Measurements from ENCODE around the gene RAB37. TPM values are rescaled to one million over a fixed set of nuclear protein-coding genes. Genes with fewer than 3 reads are reported as not detected.

The RAB37 gene
- total RNA-seq, 3 donors from 2014 or later, result 0.98 to 2.1 (median 2.0) TPM

DNA sequence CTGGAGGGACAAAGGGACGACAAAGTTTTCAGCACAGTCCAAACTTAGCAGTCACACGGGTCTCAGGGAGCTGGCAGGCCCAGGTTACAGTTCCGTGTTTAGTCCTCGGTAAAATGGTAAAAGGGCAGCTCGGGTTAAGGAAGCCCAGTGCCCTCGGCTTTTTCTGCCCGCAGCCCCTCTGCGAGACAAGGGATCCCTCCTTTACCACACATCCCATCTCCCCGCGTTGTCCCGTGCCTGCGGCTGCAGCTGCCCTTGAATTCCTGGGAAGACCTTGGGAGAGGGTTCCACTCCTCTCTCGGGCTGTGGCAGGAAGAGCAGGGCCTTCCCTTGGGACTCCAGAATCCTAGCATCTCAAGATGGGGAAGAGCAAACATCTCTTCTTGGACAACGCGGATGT is 7.2 kb upstream of the RAB37 start:
- TF ChIP-seq POLR2AphosphoS5 (IDR thresholded peaks at IDR 0.05), result no peak
- TF ChIP-seq POLR2A (IDR thresholded peaks at IDR 0.05), result no peak
- Histone ChIP-seq H3K4me1 (no peaks in the 10 kb centered on the region), H3K27ac (no peak overlapping the region), H3K36me3 (no peaks in the 10 kb centered on the region), H3K4me3 (no peak overlapping the region), H3K27me3 (peaks cover 0 to 5% of the 10 kb centered on the region in 2 donors), H3K9me3 (no peaks in the 10 kb centered on the region)
- no peak for DNase-seq (ENCODE audit: low spot score in 2 of 2)
- intact Hi-C loops (cut with DNase I; ENCODE audit: low total_unique reads), result no loop called here

DNA sequence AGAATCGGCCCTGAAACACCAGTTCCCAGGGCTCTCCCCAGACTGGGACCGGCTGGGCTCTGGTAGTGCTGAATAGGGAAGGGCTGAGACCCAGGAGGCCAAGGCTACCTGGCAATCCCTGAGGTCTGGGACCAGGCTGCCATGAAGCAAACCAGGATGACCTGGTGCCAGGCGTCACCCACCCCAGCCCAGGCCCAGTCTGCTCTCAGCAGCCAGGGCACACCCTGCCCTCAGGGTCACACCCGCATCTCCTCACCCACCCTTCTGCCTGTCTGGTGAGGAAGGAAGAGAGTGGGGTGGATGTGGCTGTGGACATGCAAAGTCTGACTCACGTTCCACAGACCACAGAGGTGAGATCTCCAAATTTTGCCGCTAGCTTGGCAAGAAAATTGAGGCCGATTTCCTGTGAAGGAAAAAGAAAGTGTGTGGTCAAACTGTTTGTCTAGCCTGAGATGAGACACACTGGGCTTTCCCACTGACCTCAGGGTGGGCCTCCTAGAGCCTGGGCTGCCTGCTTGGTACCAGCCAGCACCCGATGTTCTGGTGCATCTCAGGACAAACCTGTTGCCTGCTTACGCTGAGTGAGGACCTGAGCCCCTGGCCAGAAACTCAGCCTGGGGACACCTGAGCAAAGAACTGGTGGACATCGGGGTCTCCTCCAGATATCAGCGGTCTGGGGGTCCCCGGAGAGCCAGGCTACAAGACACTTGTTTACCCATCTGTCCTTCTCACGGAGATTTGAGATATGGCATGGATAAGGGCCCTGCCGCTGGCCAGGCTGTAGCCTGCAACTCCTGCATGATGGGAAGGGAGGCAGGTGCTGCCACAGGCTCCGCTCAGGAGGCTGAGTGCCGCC is 6.3 kb upstream of the RAB37 start:
- DNase-seq (ENCODE audit: low spot score in 2 of 2), result no peak
- Histone ChIP-seq H3K36me3 (no peaks in the 10 kb centered on the region), H3K27ac (no peak overlapping the region), H3K27me3 (peaks cover 0 to 10% of the 10 kb centered on the region in 2 donors), H3K4me1 (no peaks in the 10 kb centered on the region), H3K4me3 (no peak overlapping the region), H3K9me3 (no peaks in the 10 kb centered on the region)
- intact Hi-C loops (cut with DNase I; ENCODE audit: low total_unique reads), result no loop called here
- TF ChIP-seq, protein P1, sequence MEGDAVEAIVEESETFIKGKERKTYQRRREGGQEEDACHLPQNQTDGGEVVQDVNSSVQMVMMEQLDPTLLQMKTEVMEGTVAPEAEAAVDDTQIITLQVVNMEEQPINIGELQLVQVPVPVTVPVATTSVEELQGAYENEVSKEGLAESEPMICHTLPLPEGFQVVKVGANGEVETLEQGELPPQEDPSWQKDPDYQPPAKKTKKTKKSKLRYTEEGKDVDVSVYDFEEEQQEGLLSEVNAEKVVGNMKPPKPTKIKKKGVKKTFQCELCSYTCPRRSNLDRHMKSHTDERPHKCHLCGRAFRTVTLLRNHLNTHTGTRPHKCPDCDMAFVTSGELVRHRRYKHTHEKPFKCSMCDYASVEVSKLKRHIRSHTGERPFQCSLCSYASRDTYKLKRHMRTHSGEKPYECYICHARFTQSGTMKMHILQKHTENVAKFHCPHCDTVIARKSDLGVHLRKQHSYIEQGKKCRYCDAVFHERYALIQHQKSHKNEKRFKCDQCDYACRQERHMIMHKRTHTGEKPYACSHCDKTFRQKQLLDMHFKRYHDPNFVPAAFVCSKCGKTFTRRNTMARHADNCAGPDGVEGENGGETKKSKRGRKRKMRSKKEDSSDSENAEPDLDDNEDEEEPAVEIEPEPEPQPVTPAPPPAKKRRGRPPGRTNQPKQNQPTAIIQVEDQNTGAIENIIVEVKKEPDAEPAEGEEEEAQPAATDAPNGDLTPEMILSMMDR (IDR thresholded peaks at IDR 0.05), result no peak
- TF ChIP-seq POLR2A (IDR thresholded peaks at IDR 0.05) (no peak), POLR2AphosphoS5 (IDR thresholded peaks at IDR 0.05) (no peak)

DNA sequence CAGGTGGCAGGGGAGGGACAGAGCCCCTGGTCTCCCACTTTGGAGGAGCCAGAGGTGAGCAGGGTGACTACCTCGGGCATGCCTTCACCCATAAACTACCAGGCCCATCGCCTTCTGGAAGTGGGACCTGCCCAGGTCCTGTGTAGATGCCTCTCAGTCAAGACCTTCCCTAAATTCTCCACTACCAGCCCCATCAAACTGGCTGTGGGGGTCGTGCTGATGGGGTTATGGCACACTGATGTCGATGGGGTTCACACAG is 5.8 kb upstream of the RAB37 start:
- H3K27me3 ChIP-seq, result peaks cover 0 to 13% of the 10 kb centered on the region in 2 donors
- no peaks in the 10 kb centered on the region for H3K4me1 ChIP-seq
- DNase-seq (ENCODE audit: low spot score in 2 of 2), result no peak
- no peaks in the 10 kb centered on the region for H3K36me3 ChIP-seq
- H3K4me3 ChIP-seq, result no peak overlapping the region
- no peaks in the 10 kb centered on the region for H3K9me3 ChIP-seq
- intact Hi-C loops (cut with DNase I; ENCODE audit: low total_unique reads), result no loop called here
- no peak for TF ChIP-seq POLR2AphosphoS5 (IDR thresholded peaks at IDR 0.05)
- TF ChIP-seq, protein P1 (IDR thresholded peaks at IDR 0.05), result no peak
- no peak for TF ChIP-seq POLR2A (IDR thresholded peaks at IDR 0.05)
- no peak overlapping the region for H3K27ac ChIP-seq

DNA sequence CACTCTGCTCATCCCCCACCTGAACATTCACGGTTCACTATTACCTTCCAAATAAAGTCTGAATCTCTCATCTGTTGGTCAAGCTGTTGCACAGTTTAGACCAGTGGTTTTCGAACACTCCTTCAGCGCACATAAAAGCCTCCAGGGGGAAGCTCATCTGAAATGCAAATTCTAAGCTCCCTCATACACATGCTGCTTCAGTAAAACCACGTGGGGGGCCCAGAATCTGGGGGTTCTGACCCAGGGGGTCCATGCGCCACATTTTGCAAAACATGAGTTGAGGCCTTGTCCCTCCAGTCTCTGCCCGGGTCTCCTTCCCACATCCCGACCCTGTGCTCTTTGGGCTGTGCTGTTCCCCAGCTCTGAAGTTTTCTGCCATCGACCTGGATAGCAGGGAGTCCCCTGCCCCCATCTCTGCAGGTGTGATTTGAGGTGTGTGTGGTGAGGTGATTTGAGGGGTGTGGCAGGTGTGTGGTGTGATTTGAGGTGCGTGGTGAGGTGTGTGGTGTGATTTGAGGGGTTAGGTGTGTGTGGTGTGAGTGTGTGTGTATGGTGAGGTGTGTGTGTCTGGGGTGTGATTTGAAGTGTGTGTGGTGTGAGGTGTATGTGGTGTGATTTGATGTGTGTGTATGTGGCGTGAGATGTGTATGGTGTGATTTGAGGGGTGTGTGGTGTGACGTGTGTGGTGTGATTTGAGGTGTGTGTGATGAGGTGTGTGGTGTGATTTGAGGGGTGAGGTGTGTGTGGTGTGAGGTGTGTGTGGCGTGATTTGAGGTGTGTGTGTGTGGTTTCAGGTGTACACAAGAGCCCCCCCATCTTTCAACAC is 4.8 kb upstream of the RAB37 start:
- no peak overlapping the region for H3K4me3 ChIP-seq
- TF ChIP-seq POLR2A (IDR thresholded peaks at IDR 0.05) (no peak), POLR2AphosphoS5 (IDR thresholded peaks at IDR 0.05) (no peak)
- TF ChIP-seq, protein P1 (IDR thresholded peaks at IDR 0.05), result no peak
- H3K27me3 ChIP-seq, result peaks cover 0 to 21% of the 10 kb centered on the region in 2 donors
- H3K4me1 ChIP-seq, result no peaks in the 10 kb centered on the region
- H3K9me3 ChIP-seq, result no peaks in the 10 kb centered on the region
- H3K27ac ChIP-seq, result no peak overlapping the region
- no peak for DNase-seq (ENCODE audit: low spot score in 2 of 2)
- H3K36me3 ChIP-seq, result no peaks in the 10 kb centered on the region
- intact Hi-C loops (cut with DNase I; ENCODE audit: low total_unique reads), result no loop called here

DNA sequence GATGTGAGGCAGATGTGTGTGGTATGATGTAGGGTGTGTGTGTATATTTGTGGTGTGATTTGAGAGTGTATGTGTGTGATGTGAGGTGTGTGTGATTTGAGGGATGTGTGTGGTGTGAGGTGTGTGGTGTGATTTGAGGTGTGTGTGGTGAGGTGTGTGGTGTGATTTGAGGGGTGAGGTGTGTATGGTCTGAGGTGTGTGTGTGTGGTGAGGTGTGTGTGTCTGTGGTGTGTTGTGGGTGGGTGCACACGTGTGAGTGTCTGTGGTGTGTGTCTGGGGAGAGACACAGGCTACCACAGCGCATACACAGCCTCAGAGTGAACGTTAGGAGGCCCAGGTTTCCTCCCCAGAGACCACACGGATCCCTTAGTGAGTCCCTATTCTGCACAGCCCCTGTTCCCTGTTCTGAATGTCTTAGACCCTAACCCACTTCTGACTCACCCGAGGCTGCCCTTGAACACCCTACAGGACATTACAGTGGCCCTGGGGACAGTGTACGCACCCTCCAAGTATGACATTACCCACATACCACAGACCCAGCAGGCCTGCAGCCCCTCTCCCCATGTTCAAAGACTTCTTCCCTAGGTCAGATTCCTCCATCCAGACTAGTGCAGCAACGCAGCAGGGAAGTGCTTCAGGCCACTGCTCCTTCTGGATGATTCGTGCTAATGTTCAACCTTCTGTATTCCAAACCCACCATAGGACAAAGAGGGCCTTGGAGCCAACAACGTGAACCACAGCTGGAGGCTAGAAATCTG is 3.5 kb upstream of the RAB37 start:
- H3K4me1 ChIP-seq, result no peaks in the 10 kb centered on the region
- intact Hi-C loops (cut with DNase I; ENCODE audit: low total_unique reads), result no loop called here
- no peaks in the 10 kb centered on the region for H3K9me3 ChIP-seq
- H3K36me3 ChIP-seq, result no peaks in the 10 kb centered on the region
- H3K27me3 ChIP-seq, result peaks cover 0 to 33% of the 10 kb centered on the region in 2 donors
- TF ChIP-seq POLR2AphosphoS5 (IDR thresholded peaks at IDR 0.05) (no peak), POLR2A (IDR thresholded peaks at IDR 0.05) (no peak)
- TF ChIP-seq, protein P1 (IDR thresholded peaks at IDR 0.05), result no peak
- no peak overlapping the region for H3K27ac ChIP-seq
- H3K4me3 ChIP-seq, result no peak overlapping the region
- DNase-seq (ENCODE audit: low spot score in 2 of 2), result no peak
